ENCODE data around the gene BCL3.

GRCh38 chr19:44723952-44724319 is 24.6 kb upstream of the BCL3 start:
- peak; percentile 96 to 99 (median 97) for TF ChIP-seq CTCF (IDR thresholded peaks at IDR 0.05)
- peak; percentile 30 for TF ChIP-seq POLR2A (IDR thresholded peaks at IDR 0.05)
- TF ChIP-seq POLR2AphosphoS5 (IDR thresholded peaks at IDR 0.05) = peak in 2 of 3 donors; percentile 34 to 55

Measured in transverse colon (tissue), 4 donors.